Measurements from ENCODE around the gene ZNF317. TPM values are rescaled to one million over a fixed set of nuclear protein-coding genes. Genes with fewer than 3 reads are reported as not detected.

The ZNF317 gene
- total RNA-seq, 1 donor from 2014 or later: 15.1 TPM

DNA sequence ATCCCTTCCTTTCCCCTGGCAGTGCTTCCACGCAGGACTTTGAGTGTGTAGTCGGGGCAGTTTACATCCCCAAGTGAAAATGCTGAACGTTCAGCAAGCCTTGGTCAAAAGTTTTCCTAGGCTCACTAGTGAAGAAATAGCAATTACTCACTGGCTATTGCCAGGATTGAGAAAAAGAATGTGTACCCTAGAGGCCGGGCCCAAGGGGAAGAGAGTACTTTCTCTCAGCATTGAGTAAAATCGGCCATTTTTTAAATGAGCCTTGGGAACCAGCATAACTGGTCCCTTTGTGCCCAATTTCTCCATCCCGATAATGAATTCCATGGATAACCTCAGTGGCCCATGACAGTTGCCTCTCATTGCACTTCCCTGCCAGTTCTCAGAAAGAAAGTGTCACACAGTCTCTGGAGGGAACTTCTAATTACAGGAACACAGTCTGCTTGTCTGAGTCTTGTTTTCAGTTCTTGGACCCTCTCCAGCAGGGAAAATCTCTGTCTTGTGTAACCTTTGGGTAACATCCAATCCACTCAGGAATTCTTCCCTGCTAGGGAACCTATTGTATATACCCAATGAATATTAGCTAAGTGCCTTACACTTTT, 31.3 kb downstream of the ZNF317 start:
- H3K27me3 ChIP-seq (ENCODE audit: low read depth): no peaks in the 10 kb centered on the region
- no peak overlapping the region for H3K27ac ChIP-seq (replicated peaks)
- no peaks in the 10 kb centered on the region for H3K9me3 ChIP-seq (replicated peaks)
- no peak for DNase-seq
- TF ChIP-seq, protein P1, sequence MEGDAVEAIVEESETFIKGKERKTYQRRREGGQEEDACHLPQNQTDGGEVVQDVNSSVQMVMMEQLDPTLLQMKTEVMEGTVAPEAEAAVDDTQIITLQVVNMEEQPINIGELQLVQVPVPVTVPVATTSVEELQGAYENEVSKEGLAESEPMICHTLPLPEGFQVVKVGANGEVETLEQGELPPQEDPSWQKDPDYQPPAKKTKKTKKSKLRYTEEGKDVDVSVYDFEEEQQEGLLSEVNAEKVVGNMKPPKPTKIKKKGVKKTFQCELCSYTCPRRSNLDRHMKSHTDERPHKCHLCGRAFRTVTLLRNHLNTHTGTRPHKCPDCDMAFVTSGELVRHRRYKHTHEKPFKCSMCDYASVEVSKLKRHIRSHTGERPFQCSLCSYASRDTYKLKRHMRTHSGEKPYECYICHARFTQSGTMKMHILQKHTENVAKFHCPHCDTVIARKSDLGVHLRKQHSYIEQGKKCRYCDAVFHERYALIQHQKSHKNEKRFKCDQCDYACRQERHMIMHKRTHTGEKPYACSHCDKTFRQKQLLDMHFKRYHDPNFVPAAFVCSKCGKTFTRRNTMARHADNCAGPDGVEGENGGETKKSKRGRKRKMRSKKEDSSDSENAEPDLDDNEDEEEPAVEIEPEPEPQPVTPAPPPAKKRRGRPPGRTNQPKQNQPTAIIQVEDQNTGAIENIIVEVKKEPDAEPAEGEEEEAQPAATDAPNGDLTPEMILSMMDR (IDR thresholded peaks at IDR 0.05; ENCODE audit: borderline replicate concordance): no peak
- H3K4me3 ChIP-seq: no peak overlapping the region
- intact Hi-C loops (cut with micrococcal nuclease): no loop called here
- H3K36me3 ChIP-seq: peaks cover 6% of the 10 kb centered on the region
- no peaks in the 10 kb centered on the region for H3K4me1 ChIP-seq

GRCh38 chr19:9175326-9175725, 35.1 kb downstream of the ZNF317 start:
- Histone ChIP-seq H3K36me3 (peaks cover 6% of the 10 kb centered on the region), H3K27ac (replicated peaks) (no peak overlapping the region), H3K9me3 (replicated peaks) (no peaks in the 10 kb centered on the region), H3K4me1 (no peaks in the 10 kb centered on the region), H3K4me3 (no peak overlapping the region), H3K27me3 (ENCODE audit: low read depth) (no peaks in the 10 kb centered on the region)
- intact Hi-C loops (cut with micrococcal nuclease): no loop called here
- TF ChIP-seq, protein P1 (IDR thresholded peaks at IDR 0.05; ENCODE audit: borderline replicate concordance): no peak
- no peak for DNase-seq

- H3K4me1 ChIP-seq: no peaks in the 10 kb centered on the region
- no peaks in the 10 kb centered on the region for H3K9me3 ChIP-seq (replicated peaks)
- H3K27me3 ChIP-seq (ENCODE audit: low read depth): no peaks in the 10 kb centered on the region
- peaks cover 4% of the 10 kb centered on the region for H3K36me3 ChIP-seq
- no peak within 1 kb of the TSS for H3K4me3 ChIP-seq
- DNase-seq: no peak
- TF ChIP-seq, protein P1 (IDR thresholded peaks at IDR 0.05; ENCODE audit: borderline replicate concordance): no peak
- intact Hi-C loops (cut with micrococcal nuclease): no loop called here
- H3K27ac ChIP-seq (replicated peaks): no peak within 1 kb of the TSS
Observed at GRCh38 chr19:9178901-9179300, 38.7 kb downstream of the ZNF317 start, which contains the start of gene OR7D2. Gene OR7D2, plus strand, starts transcription at chr19:9178979. Its CDS starts 6,803 bp downstream, at chr19:9185782.

DNA sequence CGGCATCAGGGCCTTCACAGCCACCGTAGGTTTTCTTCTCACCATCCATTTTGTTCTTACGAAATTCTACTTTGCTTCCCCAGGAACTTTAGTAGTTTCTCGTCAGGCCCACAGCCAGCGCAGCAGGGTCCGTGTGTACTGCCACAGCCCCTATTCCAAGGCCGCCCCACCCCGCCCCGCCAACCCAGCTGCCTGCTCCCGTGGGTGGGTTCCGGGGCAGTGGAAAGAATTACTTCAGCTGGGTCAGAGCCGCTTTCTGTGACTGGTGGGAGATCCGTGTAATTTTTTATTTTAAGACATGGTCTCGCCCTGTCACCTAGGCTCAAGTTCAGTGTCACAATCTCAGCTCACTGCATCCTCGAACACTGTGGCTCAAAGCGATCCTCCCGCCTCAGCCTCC, 42.8 kb downstream of the ZNF317 start:
- H3K4me1 ChIP-seq: no peaks in the 10 kb centered on the region
- peaks cover 7% of the 10 kb centered on the region for H3K36me3 ChIP-seq
- no peaks in the 10 kb centered on the region for H3K27me3 ChIP-seq (ENCODE audit: low read depth)
- TF ChIP-seq, protein P1 (IDR thresholded peaks at IDR 0.05; ENCODE audit: borderline replicate concordance): no peak
- no peak overlapping the region for H3K27ac ChIP-seq (replicated peaks)
- no peaks in the 10 kb centered on the region for H3K9me3 ChIP-seq (replicated peaks)
- DNase-seq: no peak
- intact Hi-C loops (cut with micrococcal nuclease): no loop called here
- H3K4me3 ChIP-seq: no peak overlapping the region

DNA sequence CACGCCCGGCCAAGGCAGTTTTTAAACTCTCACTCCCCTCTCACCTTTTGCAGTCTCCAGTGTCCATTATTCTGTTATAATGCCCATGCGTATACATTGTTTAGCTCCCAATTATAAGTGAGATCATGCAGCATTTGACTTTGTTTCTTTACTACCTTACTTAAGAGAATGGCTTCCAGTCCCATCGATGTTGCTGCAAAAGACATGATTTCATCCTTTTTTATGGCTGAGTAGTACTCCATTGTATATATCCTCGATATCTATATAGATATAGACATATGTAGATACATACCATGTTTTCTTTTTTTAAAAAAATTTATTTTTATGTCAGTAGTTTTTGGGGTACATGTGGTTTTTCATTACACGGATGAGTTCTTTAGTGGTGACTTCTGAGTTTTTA, 47.0 kb downstream of the ZNF317 start:
- TF ChIP-seq, protein P1 (IDR thresholded peaks at IDR 0.05; ENCODE audit: borderline replicate concordance): no peak
- H3K9me3 ChIP-seq (replicated peaks): no peaks in the 10 kb centered on the region
- H3K4me3 ChIP-seq: no peak overlapping the region
- no peak overlapping the region for H3K27ac ChIP-seq (replicated peaks)
- intact Hi-C loops (cut with micrococcal nuclease): no loop called here
- no peak for DNase-seq
- no peaks in the 10 kb centered on the region for H3K4me1 ChIP-seq
- peaks cover 7% of the 10 kb centered on the region for H3K36me3 ChIP-seq
- peaks cover under 1% of the 10 kb centered on the region for H3K27me3 ChIP-seq (ENCODE audit: low read depth)
